Natural killer cell treated with Interleukin-12 subunit alpha and Interleukin-12 subunit beta and Interleukin-15 and Interleukin-18, amount 100 ng/mL, for 72 hours (primary cell): ENCODE measurements around the gene PTGES3. TPM values are rescaled to one million over a fixed set of nuclear protein-coding genes. Genes with fewer than 3 reads are reported as not detected.
"Not testable (repeated sequence)": the region's sequence is repeated elsewhere in the genome, so short reads cannot be mapped to it uniquely, and the experiment has no call there.

ENCODE experiments used
- ATAC-seq, 2 donors: fragments of 150-1000 bp; cut with Tn5 transposase in 1 of 2; sonication (Bioruptor Pico), chemical (Tn5 transposase) in 1 of 2; 2 replicates each; pipeline ENCODE4 v1.10.0; 2021
- DNase-seq: peaks from one replicate; pipeline ENCODE4 v3.0.0; 2022; ENCODE audit warnings: low spot score
- H3K27ac Mint-ChIP-seq, 2 donors: 1 replicate in 1 of 2; 2 replicates in 1 of 2; pipeline ENCODE4 v1.8.0; 2022; ENCODE audit warnings: mixed read lengths in 2 of 2, mild to moderate bottlenecking in 1 of 2, moderate library complexity in 1 of 2
- H3K27me3 Mint-ChIP-seq, 2 donors: 1 replicate in 1 of 2; 2 replicates in 1 of 2; pipeline ENCODE4 v1.8.0; 2022; ENCODE audit warnings: mixed read lengths in 2 of 2
- H3K36me3 Mint-ChIP-seq: one replicate; pipeline ENCODE4 v1.8.0; 2022; ENCODE audit warnings: mixed read lengths
- H3K4me1 Mint-ChIP-seq, 2 donors: 1 replicate in 1 of 2; 2 replicates in 1 of 2; pipeline ENCODE4 v1.8.0; 2022; ENCODE audit warnings: low read depth in 2 of 2, mixed read lengths in 2 of 2, mild to moderate bottlenecking in 1 of 2
- H3K4me3 Mint-ChIP-seq: one replicate; pipeline ENCODE4 v1.8.0; 2022; ENCODE audit warnings: mixed read lengths
- H3K9me3 Mint-ChIP-seq: 2 replicates; pipeline ENCODE4 v1.8.0; 2022; ENCODE audit warnings: mixed read lengths
- total RNA-seq, 2 donors: library from RNA; stranded (reverse); gene quantifications; one replicate each; pipeline ENCODE4 v1.2.3, GENCODE V29; 2022

Gene PTGES3, protein sequence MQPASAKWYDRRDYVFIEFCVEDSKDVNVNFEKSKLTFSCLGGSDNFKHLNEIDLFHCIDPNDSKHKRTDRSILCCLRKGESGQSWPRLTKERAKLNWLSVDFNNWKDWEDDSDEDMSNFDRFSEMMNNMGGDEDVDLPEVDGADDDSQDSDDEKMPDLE
- total RNA-seq, result 100 to 1,000 TPM; 201 to 270 TPM

DNA sequence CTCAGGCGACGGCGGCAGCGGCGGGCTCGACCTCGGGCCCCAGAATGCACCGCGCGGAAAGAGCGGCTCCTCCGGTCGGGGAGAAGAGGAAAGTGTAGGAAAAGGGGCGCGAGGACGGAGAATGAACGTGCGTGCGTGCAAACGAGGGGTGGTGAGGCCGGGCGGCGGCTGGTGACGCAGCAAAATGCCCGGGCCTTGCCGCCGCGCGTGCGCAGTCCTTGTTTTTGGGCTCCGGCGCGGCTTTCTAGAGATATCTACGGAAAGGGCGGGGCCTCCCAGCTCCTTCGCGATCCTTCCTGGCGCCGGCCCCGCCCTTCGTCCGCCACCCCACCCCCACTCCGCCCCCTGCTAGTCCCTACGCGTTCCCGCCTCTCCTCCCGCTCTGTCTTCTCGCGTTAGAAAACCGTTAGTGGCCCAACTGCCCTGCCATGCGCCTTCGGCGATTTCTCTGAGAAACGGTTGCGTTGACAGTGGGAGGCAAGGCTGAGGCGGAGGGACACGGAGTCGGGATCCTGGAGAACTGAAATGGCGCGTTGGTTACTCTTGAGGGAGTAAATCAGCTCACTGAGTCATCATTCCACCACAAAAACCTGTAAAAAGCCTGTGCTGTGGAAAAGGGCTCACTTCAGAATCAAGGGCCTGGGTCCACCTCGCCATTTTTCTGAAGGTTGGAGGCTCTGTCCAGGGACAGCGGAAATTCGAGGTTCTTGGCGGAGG lies at the start of gene PTGES3:
TSS of gene PTGES3 (minus strand) at position 156 of the 717 bp plus-strand sequence. CDS start 285 bp downstream, outside the sequence.
- peaks cover 25% of the 10 kb centered on the region for H3K36me3 Mint-ChIP-seq
- H3K4me1 Mint-ChIP-seq, result peaks cover 30 to 33% of the 10 kb centered on the region in 2 donors
- peak within 1 kb of the TSS; percentile 97 for H3K4me3 Mint-ChIP-seq
- peak within 1 kb of the TSS; percentile 99 for H3K27ac Mint-ChIP-seq
- no peaks in the 10 kb centered on the region for H3K27me3 Mint-ChIP-seq
- ATAC-seq (peak; percentile 92 to 95), DNase-seq (peak; percentile 97)
- no peaks in the 10 kb centered on the region for H3K9me3 Mint-ChIP-seq

- H3K36me3 Mint-ChIP-seq, result peaks cover 23% of the 10 kb centered on the region
- no peak for ATAC-seq
- H3K4me1 Mint-ChIP-seq, result peaks cover 12 to 17% of the 10 kb centered on the region in 2 donors
- H3K27me3 Mint-ChIP-seq, result no peaks in the 10 kb centered on the region
- no peak for DNase-seq
- no peak overlapping the region for H3K4me3 Mint-ChIP-seq
- no peaks in the 10 kb centered on the region for H3K9me3 Mint-ChIP-seq
- H3K27ac Mint-ChIP-seq, result peak overlapping the region in 1 of 2 donors; percentile 94
These were observed 40.2 kb upstream of the PTGES3 start for GRCh38 chr12:56728139-56728861.

DNA sequence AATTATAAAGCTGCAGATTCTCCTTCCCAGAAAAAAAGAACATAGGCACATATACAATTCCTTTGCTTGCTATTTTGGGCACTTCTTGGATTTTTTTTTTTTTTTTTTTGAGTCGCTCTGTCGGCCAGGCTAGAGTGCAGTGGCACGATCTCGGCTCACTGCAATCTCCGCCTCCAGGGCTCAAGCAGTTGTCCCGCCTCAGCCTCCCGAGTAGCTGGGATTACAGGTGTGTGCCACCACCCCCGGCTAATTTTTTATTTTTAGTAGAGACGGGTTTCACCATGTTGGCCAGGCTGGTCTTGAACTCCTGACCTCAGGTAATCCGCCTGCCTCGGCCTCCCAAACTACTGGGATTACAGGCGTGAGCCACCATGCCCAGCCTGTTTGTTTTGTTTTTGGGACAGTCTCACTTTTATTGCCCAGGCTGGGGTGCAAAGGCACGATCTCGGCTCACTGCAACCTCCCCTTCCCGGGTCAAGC lies 38.2 kb upstream of the PTGES3 start:
- not testable (repeated sequence) for DNase-seq, ATAC-seq, H3K9me3 Mint-ChIP-seq, H3K27me3 Mint-ChIP-seq
- Mint-ChIP-seq H3K4me3 (peak overlapping the region; percentile 96), H3K4me1 (peaks cover 25 to 38% of the 10 kb centered on the region in 2 donors), H3K27ac (peak overlapping the region; percentile 94 to 95), H3K36me3 (peaks cover 28% of the 10 kb centered on the region)

GRCh38 chr12:56725723-56726102 lies 37.6 kb upstream of the PTGES3 start:
- Mint-ChIP-seq H3K27me3 (no peaks in the 10 kb centered on the region), H3K9me3 (no peaks in the 10 kb centered on the region), H3K36me3 (peaks cover 32% of the 10 kb centered on the region), H3K27ac (peak overlapping the region; percentile 94 to 95), H3K4me1 (peaks cover 31 to 43% of the 10 kb centered on the region in 2 donors), H3K4me3 (peak overlapping the region; percentile 96)
- ATAC-seq, result no peak
- no peak for DNase-seq

GRCh38 chr12:56724972-56725722 lies 37.1 kb upstream of the PTGES3 start, which contains the start of gene NACA:
Gene NACA (minus strand): TSS chr12:56725299. CDS start chr12:56724521, 778 bp downstream.
- H3K4me3 Mint-ChIP-seq, result peak within 1 kb of the TSS; percentile 96
- H3K27ac Mint-ChIP-seq, result peak within 1 kb of the TSS; percentile 94 to 95
- peak; percentile 98 to 99 for ATAC-seq
- peaks cover 36 to 49% of the 10 kb centered on the region in 2 donors for H3K4me1 Mint-ChIP-seq
- H3K27me3 Mint-ChIP-seq, result no peaks in the 10 kb centered on the region
- DNase-seq, result peak; percentile 100
- no peaks in the 10 kb centered on the region for H3K9me3 Mint-ChIP-seq
- peaks cover 38% of the 10 kb centered on the region for H3K36me3 Mint-ChIP-seq

- Mint-ChIP-seq H3K9me3 (no peaks in the 10 kb centered on the region), H3K4me1 (peaks cover 41 to 54% of the 10 kb centered on the region in 2 donors), H3K4me3 (peak overlapping the region; percentile 96), H3K27me3 (no peaks in the 10 kb centered on the region), H3K36me3 (peaks cover 43% of the 10 kb centered on the region), H3K27ac (peak overlapping the region; percentile 94 to 95)
- DNase-seq (no peak), ATAC-seq (no peak)
These were observed 36.6 kb upstream of the PTGES3 start for GRCh38 chr12:56724701-56724971.

DNA sequence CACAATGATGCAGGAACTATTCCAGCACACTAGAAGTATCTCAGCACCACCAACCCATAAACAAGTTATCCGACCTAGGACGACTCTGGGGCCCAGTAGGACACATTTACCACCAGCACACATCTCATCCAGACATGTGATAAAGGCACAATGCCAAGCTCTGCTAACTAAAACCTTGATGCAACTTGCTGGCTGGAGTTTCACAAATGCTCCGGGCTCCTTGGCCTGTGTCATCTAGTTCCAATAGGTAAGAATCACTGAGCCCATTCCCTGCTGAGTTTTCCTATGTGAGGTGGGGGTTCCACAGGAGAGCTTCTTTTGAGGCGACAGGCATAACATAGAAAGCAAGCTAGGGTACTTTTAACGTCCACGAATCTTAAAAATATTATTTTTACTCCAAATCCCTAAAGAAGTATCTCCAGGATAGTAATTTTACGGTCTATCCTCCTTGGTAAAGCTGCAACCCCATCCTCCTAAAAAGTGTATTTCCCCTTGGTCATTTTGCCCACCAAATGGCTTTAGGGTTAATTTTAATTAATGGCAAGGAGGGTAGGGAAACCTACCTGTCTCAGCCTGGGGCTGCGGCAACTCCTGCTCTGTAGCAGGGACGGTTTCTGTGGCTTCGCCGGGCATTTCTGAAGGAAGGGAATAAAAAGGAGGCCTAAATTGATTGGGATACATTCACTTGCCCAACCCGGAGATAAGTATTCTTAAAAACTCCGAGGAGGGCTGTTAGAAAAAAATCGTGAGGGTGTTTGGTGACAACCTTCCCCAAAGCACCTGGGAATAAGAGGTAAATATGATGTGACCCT lies 36.0 kb upstream of the PTGES3 start:
- H3K9me3 Mint-ChIP-seq, result no peaks in the 10 kb centered on the region
- no peak for ATAC-seq
- H3K4me1 Mint-ChIP-seq, result peaks cover 47 to 59% of the 10 kb centered on the region in 2 donors
- peaks cover 48% of the 10 kb centered on the region for H3K36me3 Mint-ChIP-seq
- peak overlapping the region; percentile 94 to 95 for H3K27ac Mint-ChIP-seq
- H3K4me3 Mint-ChIP-seq, result peak overlapping the region; percentile 96
- no peak for DNase-seq
- no peaks in the 10 kb centered on the region for H3K27me3 Mint-ChIP-seq

GRCh38 chr12:56723352-56723751 lies 35.3 kb upstream of the PTGES3 start:
- DNase-seq, result no peak
- Mint-ChIP-seq H3K4me1 (peaks cover 52 to 65% of the 10 kb centered on the region in 2 donors), H3K27ac (peak overlapping the region; percentile 94 to 95), H3K4me3 (peak overlapping the region; percentile 96), H3K36me3 (peaks cover 52% of the 10 kb centered on the region), H3K27me3 (no peaks in the 10 kb centered on the region), H3K9me3 (no peaks in the 10 kb centered on the region)
- ATAC-seq, result no peak

GRCh38 chr12:56722832-56723231 lies 34.7 kb upstream of the PTGES3 start:
- H3K27me3 Mint-ChIP-seq, result no peaks in the 10 kb centered on the region
- H3K4me3 Mint-ChIP-seq, result peak overlapping the region; percentile 96
- peaks cover 52 to 65% of the 10 kb centered on the region in 2 donors for H3K4me1 Mint-ChIP-seq
- peak overlapping the region; percentile 94 to 95 for H3K27ac Mint-ChIP-seq
- no peak for ATAC-seq
- H3K9me3 Mint-ChIP-seq, result no peaks in the 10 kb centered on the region
- H3K36me3 Mint-ChIP-seq, result peaks cover 52% of the 10 kb centered on the region
- no peak for DNase-seq

DNA sequence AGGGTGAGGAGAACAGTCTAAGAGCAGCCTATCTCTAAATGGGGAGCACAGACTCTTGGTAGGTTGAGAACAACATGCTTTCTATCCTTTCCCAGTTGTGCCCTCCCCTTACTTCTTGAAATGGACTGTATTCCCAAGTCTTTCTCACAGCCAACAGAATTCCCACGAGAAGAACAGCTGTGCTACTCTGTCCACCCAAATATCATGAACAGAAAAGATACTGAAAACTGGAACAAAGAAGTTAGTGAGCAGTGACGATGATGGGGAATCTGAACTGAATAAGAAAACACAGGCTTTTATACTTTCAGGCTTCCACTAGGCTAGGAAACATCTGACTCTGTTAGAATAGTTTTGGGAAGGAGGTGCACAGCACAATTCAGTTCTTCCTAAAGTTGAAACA lies 33.6 kb upstream of the PTGES3 start:
- DNase-seq, result no peak
- peak overlapping the region; percentile 96 for H3K4me3 Mint-ChIP-seq
- no peak for ATAC-seq
- peaks cover 57 to 70% of the 10 kb centered on the region in 2 donors for H3K4me1 Mint-ChIP-seq
- H3K27ac Mint-ChIP-seq, result peak overlapping the region; percentile 94 to 95
- H3K9me3 Mint-ChIP-seq, result no peaks in the 10 kb centered on the region
- no peaks in the 10 kb centered on the region for H3K27me3 Mint-ChIP-seq
- peaks cover 52% of the 10 kb centered on the region for H3K36me3 Mint-ChIP-seq

DNA sequence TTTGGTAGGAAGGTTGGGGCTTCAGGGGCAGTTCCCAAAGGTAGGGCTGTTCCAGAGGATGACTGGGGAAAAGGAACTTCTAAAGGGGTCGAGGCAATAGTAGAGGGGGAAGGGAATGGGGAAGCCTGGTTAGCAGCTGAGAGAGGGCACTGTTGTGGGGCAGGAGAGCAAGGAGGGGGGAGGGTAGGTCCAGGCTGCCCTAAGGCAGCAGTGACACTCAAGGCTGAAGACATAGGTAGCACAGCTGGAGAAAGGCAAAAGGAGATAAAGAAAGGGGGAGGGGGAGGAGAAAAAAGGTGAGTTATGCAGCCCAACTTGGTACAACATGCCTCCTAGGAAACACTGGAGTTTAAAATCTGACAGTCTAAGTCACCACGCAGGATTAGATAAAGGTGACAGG lies 33.1 kb upstream of the PTGES3 start:
- Mint-ChIP-seq H3K27me3 (no peaks in the 10 kb centered on the region), H3K36me3 (peaks cover 54% of the 10 kb centered on the region), H3K4me1 (peaks cover 62 to 75% of the 10 kb centered on the region in 2 donors), H3K27ac (peak overlapping the region; percentile 94 to 95), H3K4me3 (peak overlapping the region; percentile 96), H3K9me3 (no peaks in the 10 kb centered on the region)
- DNase-seq (no peak), ATAC-seq (no peak)

DNA sequence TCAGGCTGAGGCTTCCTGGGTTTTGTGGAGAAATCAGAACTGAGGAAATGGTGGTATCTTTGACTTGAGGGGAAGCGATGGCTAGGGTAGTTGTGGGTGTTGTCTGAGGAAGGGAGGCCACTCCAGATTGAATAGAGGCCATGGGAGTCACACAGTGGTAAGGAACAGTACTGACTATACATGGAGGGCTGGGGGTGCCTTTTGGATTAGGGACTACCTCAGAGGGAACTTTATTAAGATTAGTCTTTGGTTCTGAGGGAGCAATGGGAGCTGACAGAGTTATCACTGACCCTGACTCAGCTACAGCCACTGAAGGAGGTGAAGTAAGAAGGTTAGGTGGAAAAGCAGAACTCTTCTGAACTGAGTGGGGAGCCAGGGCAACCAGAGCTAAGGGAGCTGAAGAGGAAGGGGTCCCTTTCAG lies 32.7 kb upstream of the PTGES3 start:
- ATAC-seq, result no peak
- H3K4me1 Mint-ChIP-seq, result peaks cover 64 to 76% of the 10 kb centered on the region in 2 donors

More for the DNA sequence above, 32.7 kb upstream of the PTGES3 start:
- Mint-ChIP-seq H3K36me3 (peaks cover 59% of the 10 kb centered on the region), H3K9me3 (no peaks in the 10 kb centered on the region), H3K27me3 (no peaks in the 10 kb centered on the region), H3K4me3 (peak overlapping the region; percentile 96), H3K27ac (peak overlapping the region; percentile 94 to 95)
- DNase-seq, result no peak
